Measurements from ENCODE around the gene TMEM145. TPM values are rescaled to one million over a fixed set of nuclear protein-coding genes. Genes with fewer than 3 reads are reported as not detected.

Gene TMEM145
- total and polyA plus RNA-seq, 7 experiments from 2014 or later = not detected

GRCh38 chr19:42356686-42357085, 43.6 kb downstream of the TMEM145 start:
- H3K36me3 Mint-ChIP-seq = peaks cover 0 to 21% (median 8%) of the 10 kb centered on the region in 5 donors
- DNase-seq (no peak), ATAC-seq (no peak)
- ChIA-PET POLR2A (no interaction called here), CTCF (no interaction called here)
- Histone ChIP-seq H3K36me3 (ENCODE audit: control insufficient read depth in 2 of 3, insufficient read depth in 3 of 3, low read length in 3 of 3) (peaks cover 0 to 19% (median 0%) of the 10 kb centered on the region in 3 experiments), H3K27me3 (ENCODE audit: control insufficient read depth in 2 of 2, insufficient read depth in 2 of 2, low read length in 2 of 2) (no peaks in the 10 kb centered on the region), H3K4me3 (ENCODE audit: low read length) (no peak overlapping the region), H3K27ac (ENCODE audit: low read depth, low read length) (no peak overlapping the region), H3K4me1 (ENCODE audit: control insufficient read depth in 2 of 2, insufficient read depth in 2 of 2, low read length in 2 of 2) (no peaks in the 10 kb centered on the region), H3K9me3 (ENCODE audit: control insufficient read depth in 2 of 3, low read length in 3 of 3) (no peaks in the 10 kb centered on the region)
- intact Hi-C loops (cut with micrococcal nuclease) = no loop called here
- H3K4me1 Mint-ChIP-seq = peaks cover 0 to 5% (median 0%) of the 10 kb centered on the region in 7 donors
- H3K27me3 Mint-ChIP-seq = no peaks in the 10 kb centered on the region
- no peak overlapping the region for H3K4me3 Mint-ChIP-seq
- H3K9me3 Mint-ChIP-seq = peaks cover 0 to 2% (median 0%) of the 10 kb centered on the region in 11 donors
- no peak overlapping the region for H3K27ac Mint-ChIP-seq

- intact Hi-C loops (cut with micrococcal nuclease) = no loop called here
- POLR2A ChIA-PET = no interaction called here
- no peaks in the 10 kb centered on the region for H3K27me3 ChIP-seq (ENCODE audit: control insufficient read depth in 2 of 2, insufficient read depth in 2 of 2, low read length in 2 of 2)
- peaks cover 0 to 2% (median 0%) of the 10 kb centered on the region in 11 donors for H3K9me3 Mint-ChIP-seq
- no peaks in the 10 kb centered on the region for H3K27me3 Mint-ChIP-seq
- H3K4me1 Mint-ChIP-seq = peaks cover 0 to 2% (median 0%) of the 10 kb centered on the region in 7 donors
- DNase-seq (no peak), ATAC-seq (no peak)
- CTCF ChIA-PET = no interaction called here
- H3K4me1 ChIP-seq (ENCODE audit: control insufficient read depth in 2 of 2, insufficient read depth in 2 of 2, low read length in 2 of 2) = no peaks in the 10 kb centered on the region
- peaks cover 0 to 17% (median 5%) of the 10 kb centered on the region in 5 donors for H3K36me3 Mint-ChIP-seq
- no peak overlapping the region for H3K4me3 Mint-ChIP-seq
- no peak overlapping the region for H3K27ac Mint-ChIP-seq
- no peaks in the 10 kb centered on the region for H3K9me3 ChIP-seq (ENCODE audit: control insufficient read depth in 2 of 3, low read length in 3 of 3)
- peaks cover 0 to 19% (median 0%) of the 10 kb centered on the region in 3 experiments for H3K36me3 ChIP-seq (ENCODE audit: control insufficient read depth in 2 of 3, insufficient read depth in 3 of 3, low read length in 3 of 3)
- no peak overlapping the region for H3K27ac ChIP-seq (ENCODE audit: low read depth, low read length)
- no peak overlapping the region for H3K4me3 ChIP-seq (ENCODE audit: low read length)
Measured at GRCh38 chr19:42357290-42357689, 44.2 kb downstream of the TMEM145 start.

GRCh38 chr19:42360787-42361544, 47.9 kb downstream of the TMEM145 start:
- ATAC-seq (no peak), DNase-seq (no peak)
- Mint-ChIP-seq H3K4me1 (peaks cover 0 to 4% (median 0%) of the 10 kb centered on the region in 7 donors), H3K9me3 (peaks cover 0 to 5% (median 0%) of the 10 kb centered on the region in 11 donors), H3K27ac (no peak overlapping the region), H3K27me3 (no peaks in the 10 kb centered on the region), H3K4me3 (no peak overlapping the region), H3K36me3 (peaks cover 5 to 22% (median 13%) of the 10 kb centered on the region in 5 donors)
- intact Hi-C loops (cut with micrococcal nuclease) = no loop called here
- Histone ChIP-seq H3K27me3 (ENCODE audit: control insufficient read depth in 2 of 2, insufficient read depth in 2 of 2, low read length in 2 of 2) (no peaks in the 10 kb centered on the region), H3K9me3 (ENCODE audit: control insufficient read depth in 2 of 3, low read length in 3 of 3) (no peaks in the 10 kb centered on the region), H3K36me3 (ENCODE audit: control insufficient read depth in 2 of 3, insufficient read depth in 3 of 3, low read length in 3 of 3) (peaks cover 0 to 12% (median 0%) of the 10 kb centered on the region in 3 experiments), H3K4me1 (ENCODE audit: control insufficient read depth in 2 of 2, insufficient read depth in 2 of 2, low read length in 2 of 2) (no peaks in the 10 kb centered on the region), H3K4me3 (ENCODE audit: low read length) (no peak overlapping the region), H3K27ac (ENCODE audit: low read depth, low read length) (no peak overlapping the region)
- POLR2A ChIA-PET = no interaction called here
- CTCF ChIA-PET = no interaction called here

- Histone ChIP-seq H3K4me1 (ENCODE audit: control insufficient read depth in 2 of 2, insufficient read depth in 2 of 2, low read length in 2 of 2) (no peaks in the 10 kb centered on the region), H3K36me3 (ENCODE audit: control insufficient read depth in 2 of 3, insufficient read depth in 3 of 3, low read length in 3 of 3) (peaks cover 0 to 6% (median 0%) of the 10 kb centered on the region in 3 experiments), H3K27ac (ENCODE audit: low read depth, low read length) (no peak overlapping the region), H3K27me3 (ENCODE audit: control insufficient read depth in 2 of 2, insufficient read depth in 2 of 2, low read length in 2 of 2) (no peaks in the 10 kb centered on the region), H3K9me3 (ENCODE audit: control insufficient read depth in 2 of 3, low read length in 3 of 3) (no peaks in the 10 kb centered on the region), H3K4me3 (ENCODE audit: low read length) (no peak overlapping the region)
- H3K4me1 Mint-ChIP-seq = peaks cover 0 to 4% (median 0%) of the 10 kb centered on the region in 7 donors
- intact Hi-C loops (cut with micrococcal nuclease) = no loop called here
- CTCF ChIA-PET = no interaction called here
- H3K9me3 Mint-ChIP-seq = peaks cover 0 to 5% (median 0%) of the 10 kb centered on the region in 11 donors
- POLR2A ChIA-PET = no interaction called here
- H3K36me3 Mint-ChIP-seq = peaks cover 5 to 22% (median 13%) of the 10 kb centered on the region in 5 donors
- H3K4me3 Mint-ChIP-seq = no peak overlapping the region
- DNase-seq (no peak), ATAC-seq (no peak)
- H3K27ac Mint-ChIP-seq = no peak overlapping the region
- no peaks in the 10 kb centered on the region for H3K27me3 Mint-ChIP-seq
Measured at GRCh38 chr19:42361545-42361910, 48.4 kb downstream of the TMEM145 start.

GRCh38 chr19:42362342-42362741, 49.2 kb downstream of the TMEM145 start:
- Histone ChIP-seq H3K36me3 (ENCODE audit: control insufficient read depth in 2 of 3, insufficient read depth in 3 of 3, low read length in 3 of 3) (peaks cover 0 to 6% (median 0%) of the 10 kb centered on the region in 3 experiments), H3K9me3 (ENCODE audit: control insufficient read depth in 2 of 3, low read length in 3 of 3) (no peaks in the 10 kb centered on the region), H3K4me1 (ENCODE audit: control insufficient read depth in 2 of 2, insufficient read depth in 2 of 2, low read length in 2 of 2) (no peaks in the 10 kb centered on the region), H3K4me3 (ENCODE audit: low read length) (no peak overlapping the region), H3K27ac (ENCODE audit: low read depth, low read length) (no peak overlapping the region), H3K27me3 (ENCODE audit: control insufficient read depth in 2 of 2, insufficient read depth in 2 of 2, low read length in 2 of 2) (no peaks in the 10 kb centered on the region)
- Mint-ChIP-seq H3K36me3 (peaks cover 5 to 22% (median 13%) of the 10 kb centered on the region in 5 donors), H3K4me1 (peaks cover 0 to 4% (median 0%) of the 10 kb centered on the region in 7 donors), H3K27ac (no peak overlapping the region), H3K27me3 (no peaks in the 10 kb centered on the region), H3K9me3 (peaks cover 0 to 5% (median 0%) of the 10 kb centered on the region in 11 donors), H3K4me3 (no peak overlapping the region)
- no peak for ATAC-seq
- CTCF ChIA-PET = no interaction called here
- POLR2A ChIA-PET = no interaction called here
- intact Hi-C loops (cut with micrococcal nuclease) = no loop called here
- DNase-seq = no peak

- POLR2A ChIA-PET = no interaction called here
- DNase-seq (no peak), ATAC-seq (no peak)
- Mint-ChIP-seq H3K27me3 (no peaks in the 10 kb centered on the region), H3K27ac (no peak overlapping the region), H3K9me3 (peaks cover 0 to 5% (median 0%) of the 10 kb centered on the region in 11 donors), H3K4me1 (peaks cover 0 to 4% (median 0%) of the 10 kb centered on the region in 7 donors), H3K36me3 (peaks cover 5 to 22% (median 11%) of the 10 kb centered on the region in 5 donors), H3K4me3 (no peak overlapping the region)
- intact Hi-C loops (cut with micrococcal nuclease) = no loop called here
- CTCF ChIA-PET = no interaction called here
- no peaks in the 10 kb centered on the region for H3K27me3 ChIP-seq (ENCODE audit: control insufficient read depth in 2 of 2, insufficient read depth in 2 of 2, low read length in 2 of 2)
- no peak overlapping the region for H3K4me3 ChIP-seq (ENCODE audit: low read length)
- H3K4me1 ChIP-seq (ENCODE audit: control insufficient read depth in 2 of 2, insufficient read depth in 2 of 2, low read length in 2 of 2) = no peaks in the 10 kb centered on the region
- peaks cover 0 to 6% (median 0%) of the 10 kb centered on the region in 3 experiments for H3K36me3 ChIP-seq (ENCODE audit: control insufficient read depth in 2 of 3, insufficient read depth in 3 of 3, low read length in 3 of 3)
- H3K9me3 ChIP-seq (ENCODE audit: control insufficient read depth in 2 of 3, low read length in 3 of 3) = no peaks in the 10 kb centered on the region
- H3K27ac ChIP-seq (ENCODE audit: low read depth, low read length) = no peak overlapping the region
Measured at GRCh38 chr19:42362891-42363440, 49.9 kb downstream of the TMEM145 start.
